Stimulated activated CD4-positive, alpha-beta T cell treated with anti-CD3 and anti-CD28 coated beads, Interleukin-1b, Interleukin-23, amount 100 ng/mL, for 48 hours (primary cell): ENCODE results near the gene ARVCF.

Source experiments
- DNase-seq: peaks from one replicate; pipeline ENCODE4 v3.0.0-alpha.2; 2020

The ARVCF gene

GRCh38 chr22:20052309-20053259 is 36.0 kb upstream of the ARVCF start:
- DNase-seq: no peak

GRCh38 chr22:20051927-20052308 is 35.3 kb upstream of the ARVCF start:
- DNase-seq: no peak

- no peak for DNase-seq
Observed at GRCh38 chr22:20046730-20047129, 30.1 kb upstream of the ARVCF start.

- no peak for DNase-seq
Observed at GRCh38 chr22:20044495-20045151, 28.0 kb upstream of the ARVCF start.

- no peak for DNase-seq
Observed at GRCh38 chr22:20043997-20044342, 27.3 kb upstream of the ARVCF start.

GRCh38 chr22:20043057-20043996 is 26.7 kb upstream of the ARVCF start:
- no peak for DNase-seq

GRCh38 chr22:20040327-20041200 is 23.9 kb upstream of the ARVCF start:
- no peak for DNase-seq

GRCh38 chr22:20039683-20040325 is 23.2 kb upstream of the ARVCF start:
- no peak for DNase-seq

- no peak for DNase-seq
Observed at GRCh38 chr22:20038574-20038973, 22.0 kb upstream of the ARVCF start.

- peak; percentile 20 for DNase-seq
Observed at GRCh38 chr22:20037419-20037818, 20.8 kb upstream of the ARVCF start.

GRCh38 chr22:20036535-20037392 is 20.1 kb upstream of the ARVCF start:
- DNase-seq: no peak

GRCh38 chr22:20036084-20036482 is 19.5 kb upstream of the ARVCF start:
- DNase-seq: no peak

GRCh38 chr22:20035375-20036083 is 18.9 kb upstream of the ARVCF start:
- DNase-seq: no peak

GRCh38 chr22:20034143-20034542 is 17.5 kb upstream of the ARVCF start:
- no peak for DNase-seq

- no peak for DNase-seq
Observed at GRCh38 chr22:20033045-20033706, 16.6 kb upstream of the ARVCF start.

- DNase-seq: no peak
Observed at GRCh38 chr22:20032407-20032991, 15.9 kb upstream of the ARVCF start.

- peak; percentile 9 for DNase-seq
Observed at GRCh38 chr22:20031732-20032406, 15.2 kb upstream of the ARVCF start.

GRCh38 chr22:20029550-20030225 is 13.1 kb upstream of the ARVCF start:
- DNase-seq: no peak
